ENCODE data around the gene TSTD1. TPM values are rescaled to one million over a fixed set of nuclear protein-coding genes. Genes with fewer than 3 reads are reported as not detected.

Gene TSTD1
- total and polyA plus RNA-seq, 10 of the 15 experiments (the other 5 are each of a cell fraction or from before 2014, with no cell fraction given) = 33.3 to 145 (median 89.4) TPM

GRCh38 chr1:161069241-161069640, 30.5 kb upstream of the TSTD1 start:
- SMC1A ChIA-PET (ENCODE audit: uncharacterized antibody, unreplicated experiment) = interaction anchor here (0.5 to 9.0 kb wide), 20 partner anchors 9 to 272 kb away, joined by 3 to 134 read pairs (median 4); partner anchors contain the start of genes F11R, KLHDC9, NIT1 and PFDN2
- 2% methylated on average over 9 of the region's 9 CpGs for WGBS (ENCODE audit: insufficient coverage, insufficient replicate concordance, low lambda C conversion rate, missing lambda C conversion rate)
- in situ Hi-C loops (cut with MboI) = no loop called here
- TF ChIP-seq MTA2 (IDR thresholded peaks at IDR 0.05; ENCODE audit: low read depth) (no peak), MTA3 (IDR thresholded peaks at IDR 0.05; ENCODE audit: borderline replicate concordance, low read length) (0 out of 2 replicates have a peak, but pooled peaks have one; percentile 9), DPF2 (IDR thresholded peaks at IDR 0.05) (no peak), POLR2A (IDR thresholded peaks at IDR 0.05; ENCODE audit: low read depth, low read length) (peak; percentile 1; the same call in 1 of the 2 replicates), ZBTB40 (IDR thresholded peaks at IDR 0.05; ENCODE audit: borderline replicate concordance) (no peak), ATF7 (IDR thresholded peaks at IDR 0.05; ENCODE audit: low read depth) (no peak), EED (IDR thresholded peaks at IDR 0.05; ENCODE audit: low read depth) (no peak), PAX5 (IDR thresholded peaks at IDR 0.05; ENCODE audit: borderline replicate concordance, low read depth, low read length) (no peak)
- TF ChIP-seq, protein P1, sequence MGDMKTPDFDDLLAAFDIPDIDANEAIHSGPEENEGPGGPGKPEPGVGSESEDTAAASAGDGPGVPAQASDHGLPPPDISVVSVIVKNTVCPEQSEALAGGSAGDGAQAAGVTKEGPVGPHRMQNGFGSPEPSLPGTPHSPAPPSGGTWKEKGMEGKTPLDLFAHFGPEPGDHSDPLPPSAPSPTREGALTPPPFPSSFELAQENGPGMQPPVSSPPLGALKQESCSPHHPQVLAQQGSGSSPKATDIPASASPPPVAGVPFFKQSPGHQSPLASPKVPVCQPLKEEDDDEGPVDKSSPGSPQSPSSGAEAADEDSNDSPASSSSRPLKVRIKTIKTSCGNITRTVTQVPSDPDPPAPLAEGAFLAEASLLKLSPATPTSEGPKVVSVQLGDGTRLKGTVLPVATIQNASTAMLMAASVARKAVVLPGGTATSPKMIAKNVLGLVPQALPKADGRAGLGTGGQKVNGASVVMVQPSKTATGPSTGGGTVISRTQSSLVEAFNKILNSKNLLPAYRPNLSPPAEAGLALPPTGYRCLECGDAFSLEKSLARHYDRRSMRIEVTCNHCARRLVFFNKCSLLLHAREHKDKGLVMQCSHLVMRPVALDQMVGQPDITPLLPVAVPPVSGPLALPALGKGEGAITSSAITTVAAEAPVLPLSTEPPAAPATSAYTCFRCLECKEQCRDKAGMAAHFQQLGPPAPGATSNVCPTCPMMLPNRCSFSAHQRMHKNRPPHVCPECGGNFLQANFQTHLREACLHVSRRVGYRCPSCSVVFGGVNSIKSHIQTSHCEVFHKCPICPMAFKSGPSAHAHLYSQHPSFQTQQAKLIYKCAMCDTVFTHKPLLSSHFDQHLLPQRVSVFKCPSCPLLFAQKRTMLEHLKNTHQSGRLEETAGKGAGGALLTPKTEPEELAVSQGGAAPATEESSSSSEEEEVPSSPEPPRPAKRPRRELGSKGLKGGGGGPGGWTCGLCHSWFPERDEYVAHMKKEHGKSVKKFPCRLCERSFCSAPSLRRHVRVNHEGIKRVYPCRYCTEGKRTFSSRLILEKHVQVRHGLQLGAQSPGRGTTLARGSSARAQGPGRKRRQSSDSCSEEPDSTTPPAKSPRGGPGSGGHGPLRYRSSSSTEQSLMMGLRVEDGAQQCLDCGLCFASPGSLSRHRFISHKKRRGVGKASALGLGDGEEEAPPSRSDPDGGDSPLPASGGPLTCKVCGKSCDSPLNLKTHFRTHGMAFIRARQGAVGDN (IDR thresholded peaks at IDR 0.05) = no peak
- TF ChIP-seq, protein P2, sequence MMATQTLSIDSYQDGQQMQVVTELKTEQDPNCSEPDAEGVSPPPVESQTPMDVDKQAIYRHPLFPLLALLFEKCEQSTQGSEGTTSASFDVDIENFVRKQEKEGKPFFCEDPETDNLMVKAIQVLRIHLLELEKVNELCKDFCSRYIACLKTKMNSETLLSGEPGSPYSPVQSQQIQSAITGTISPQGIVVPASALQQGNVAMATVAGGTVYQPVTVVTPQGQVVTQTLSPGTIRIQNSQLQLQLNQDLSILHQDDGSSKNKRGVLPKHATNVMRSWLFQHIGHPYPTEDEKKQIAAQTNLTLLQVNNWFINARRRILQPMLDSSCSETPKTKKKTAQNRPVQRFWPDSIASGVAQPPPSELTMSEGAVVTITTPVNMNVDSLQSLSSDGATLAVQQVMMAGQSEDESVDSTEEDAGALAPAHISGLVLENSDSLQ (IDR thresholded peaks at IDR 0.05) = no peak
- TF ChIP-seq, protein P3, sequence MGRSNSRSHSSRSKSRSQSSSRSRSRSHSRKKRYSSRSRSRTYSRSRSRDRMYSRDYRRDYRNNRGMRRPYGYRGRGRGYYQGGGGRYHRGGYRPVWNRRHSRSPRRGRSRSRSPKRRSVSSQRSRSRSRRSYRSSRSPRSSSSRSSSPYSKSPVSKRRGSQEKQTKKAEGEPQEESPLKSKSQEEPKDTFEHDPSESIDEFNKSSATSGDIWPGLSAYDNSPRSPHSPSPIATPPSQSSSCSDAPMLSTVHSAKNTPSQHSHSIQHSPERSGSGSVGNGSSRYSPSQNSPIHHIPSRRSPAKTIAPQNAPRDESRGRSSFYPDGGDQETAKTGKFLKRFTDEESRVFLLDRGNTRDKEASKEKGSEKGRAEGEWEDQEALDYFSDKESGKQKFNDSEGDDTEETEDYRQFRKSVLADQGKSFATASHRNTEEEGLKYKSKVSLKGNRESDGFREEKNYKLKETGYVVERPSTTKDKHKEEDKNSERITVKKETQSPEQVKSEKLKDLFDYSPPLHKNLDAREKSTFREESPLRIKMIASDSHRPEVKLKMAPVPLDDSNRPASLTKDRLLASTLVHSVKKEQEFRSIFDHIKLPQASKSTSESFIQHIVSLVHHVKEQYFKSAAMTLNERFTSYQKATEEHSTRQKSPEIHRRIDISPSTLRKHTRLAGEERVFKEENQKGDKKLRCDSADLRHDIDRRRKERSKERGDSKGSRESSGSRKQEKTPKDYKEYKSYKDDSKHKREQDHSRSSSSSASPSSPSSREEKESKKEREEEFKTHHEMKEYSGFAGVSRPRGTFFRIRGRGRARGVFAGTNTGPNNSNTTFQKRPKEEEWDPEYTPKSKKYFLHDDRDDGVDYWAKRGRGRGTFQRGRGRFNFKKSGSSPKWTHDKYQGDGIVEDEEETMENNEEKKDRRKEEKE (IDR thresholded peaks at IDR 0.05) = no peak

More at GRCh38 chr1:161069241-161069640, 30.5 kb upstream of the TSTD1 start:
- Histone ChIP-seq H3K4me1 (ENCODE audit: control insufficient read depth, insufficient read depth, low read length) (peaks cover 20% of the 10 kb centered on the region), H4K20me1 (ENCODE audit: control insufficient read depth, insufficient read depth) (peaks cover 11% of the 10 kb centered on the region; the same call in 1 of the 2 replicates), H3K4me3 (peak overlapping the region; percentile 94), H3K4me2 (ENCODE audit: control insufficient read depth, insufficient read depth) (peak overlapping the region; percentile 99), H3K9me3 (replicated peaks; ENCODE audit: control insufficient read depth, insufficient read depth, low read length) (no peaks in the 10 kb centered on the region), H3K79me2 (ENCODE audit: control insufficient read depth, insufficient read depth, low read length) (peaks cover 52% of the 10 kb centered on the region), H3K27ac (ENCODE audit: control insufficient read depth, insufficient read depth) (peak overlapping the region; percentile 98), H3K27me3 (replicated peaks in 1 of 2; ENCODE audit: control insufficient read depth in 2 of 2, insufficient read depth in 2 of 2, low read length in 1 of 2) (no peaks in the 10 kb centered on the region), H2AFZ (ENCODE audit: control insufficient read depth, low read depth, low read length) (no peak overlapping the region), H3K9ac (ENCODE audit: control insufficient read depth, insufficient read depth, low read length) (peak overlapping the region; percentile 98), H3K36me3 (ENCODE audit: control insufficient read depth in 2 of 2, insufficient read depth in 2 of 2, low read length in 1 of 2) (0 out of 4 replicates have a peak, but pooled peaks cover 0 to 9% of the 10 kb centered on the region in 2 experiments)
- intact Hi-C loops (cut with micrococcal nuclease; ENCODE audit: unreplicated experiment) = loop anchor here (2.0 kb wide), 2 partner anchors 56 to 76 kb away; no protein-coding TSS in a partner anchor
- DNase-seq (ENCODE audit: low read depth, low spot score) (no peak), ATAC-seq (peak; percentile 5), FAIRE-seq (no peak)
- RAD21 ChIA-PET (ENCODE audit: unreplicated experiment) = interaction anchor here (0.7 to 7.1 kb wide), 22 partner anchors 21 to 234 kb away, joined by 3 to 107 read pairs (median 4); partner anchors contain the start of genes DEDD, F11R, KLHDC9 and NIT1
- POLR2A ChIA-PET = interaction anchor here (0.6 to 6.8 kb wide), 26 partner anchors 8 to 274 kb away, joined by 3 to 139 read pairs (median 6); partner anchors contain the start of genes DEDD, F11R, KLHDC9 and LY9
- BruUV-seq (replicated peaks) = no TSS peak
- CTCF ChIA-PET = interaction anchor here (0.7 to 8.6 kb wide), 14 partner anchors 10 to 274 kb away, joined by 3 to 111 read pairs (median 7); partner anchors contain the start of genes F11R, KLHDC9, NECTIN4 and TSTD1
